GM13977 (cell line): ENCODE results near the gene ANO2.

Source experiments
- DNase-seq: peaks from one replicate; pipeline ENCODE4 v3.0.0; 2012; ENCODE audit warnings: low spot score
- in situ Hi-C: fragments of 300-500 bp; cut with MboI; formaldehyde crosslinking; loops from one replicate; pipeline ENCODE4 v1.12.0; 2022; ENCODE audit warnings: low sequenced_read_pairs, low pct_unique_long_range_greater_than_20kb, mixed read lengths, inconsistent platforms; ENCODE audit not compliant: unreplicated experiment
- TF ChIP-seq, protein P1 (sequence below): IDR thresholded peaks from 2 replicates; pipeline ENCODE4 v1.5.1; 2012; ENCODE audit warnings: mild to moderate bottlenecking, control low read depth; ENCODE audit not compliant: insufficient read depth; ENCODE audit errors: extremely low read depth, missing control alignments

Gene ANO2

GRCh38 chr12:5571115-5571514 is 373.9 kb downstream of the ANO2 start:
- DNase-seq: no peak
- TF ChIP-seq, protein P1, sequence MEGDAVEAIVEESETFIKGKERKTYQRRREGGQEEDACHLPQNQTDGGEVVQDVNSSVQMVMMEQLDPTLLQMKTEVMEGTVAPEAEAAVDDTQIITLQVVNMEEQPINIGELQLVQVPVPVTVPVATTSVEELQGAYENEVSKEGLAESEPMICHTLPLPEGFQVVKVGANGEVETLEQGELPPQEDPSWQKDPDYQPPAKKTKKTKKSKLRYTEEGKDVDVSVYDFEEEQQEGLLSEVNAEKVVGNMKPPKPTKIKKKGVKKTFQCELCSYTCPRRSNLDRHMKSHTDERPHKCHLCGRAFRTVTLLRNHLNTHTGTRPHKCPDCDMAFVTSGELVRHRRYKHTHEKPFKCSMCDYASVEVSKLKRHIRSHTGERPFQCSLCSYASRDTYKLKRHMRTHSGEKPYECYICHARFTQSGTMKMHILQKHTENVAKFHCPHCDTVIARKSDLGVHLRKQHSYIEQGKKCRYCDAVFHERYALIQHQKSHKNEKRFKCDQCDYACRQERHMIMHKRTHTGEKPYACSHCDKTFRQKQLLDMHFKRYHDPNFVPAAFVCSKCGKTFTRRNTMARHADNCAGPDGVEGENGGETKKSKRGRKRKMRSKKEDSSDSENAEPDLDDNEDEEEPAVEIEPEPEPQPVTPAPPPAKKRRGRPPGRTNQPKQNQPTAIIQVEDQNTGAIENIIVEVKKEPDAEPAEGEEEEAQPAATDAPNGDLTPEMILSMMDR: no peak
- in situ Hi-C loops: no loop called here

DNA sequence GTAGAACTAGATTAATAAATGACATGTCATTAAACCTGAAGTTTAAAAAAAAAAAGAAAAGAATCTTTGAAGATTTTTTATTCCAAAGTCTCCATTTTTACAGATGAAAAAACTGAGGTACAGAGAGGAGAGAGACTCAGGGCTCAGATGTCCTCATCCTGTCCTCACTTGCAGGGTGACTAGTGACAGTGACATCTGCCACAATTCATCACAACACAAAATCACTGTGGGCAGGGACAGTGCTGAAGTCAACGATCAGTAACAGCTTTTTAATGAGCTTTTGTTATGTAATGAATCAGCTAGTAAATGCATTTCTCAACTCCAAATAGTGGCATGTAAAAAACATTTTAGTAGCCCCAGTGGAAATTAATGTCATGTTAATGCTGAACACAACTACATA is 374.6 kb downstream of the ANO2 start:
- DNase-seq: no peak
- in situ Hi-C loops: no loop called here
- TF ChIP-seq, protein P1: no peak

DNA sequence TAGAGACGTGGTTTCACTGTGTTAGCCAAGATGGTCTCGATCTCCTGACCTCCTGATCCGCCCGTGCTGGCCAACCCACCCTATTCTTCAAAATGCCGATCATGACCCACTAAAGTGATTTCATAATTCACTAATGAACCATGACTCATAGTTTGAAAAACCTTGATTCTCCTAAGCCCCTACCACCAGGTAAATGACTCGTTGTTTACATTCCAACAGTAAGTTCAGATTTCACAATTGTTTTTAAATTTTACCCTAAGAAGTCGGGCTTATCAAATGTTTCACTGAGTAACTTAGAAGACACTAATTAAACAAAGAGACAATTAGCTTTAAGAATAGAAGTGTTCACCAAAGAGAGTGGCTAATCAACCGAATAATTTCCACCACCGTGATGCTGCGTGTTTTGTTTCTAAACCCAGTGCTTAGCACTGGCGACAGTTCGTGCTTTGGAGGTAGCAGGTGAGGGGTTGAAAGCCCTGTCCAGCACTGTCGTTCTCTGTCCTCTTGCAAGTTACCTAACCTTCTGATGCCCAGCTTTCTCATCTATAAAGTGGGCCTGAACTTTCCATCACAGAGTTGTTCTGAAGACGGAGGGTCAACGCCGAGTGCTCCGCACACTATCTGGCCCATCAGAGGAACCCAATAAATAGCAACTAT is 376.6 kb downstream of the ANO2 start:
- in situ Hi-C loops: no loop called here
- TF ChIP-seq, protein P1: no peak
- no peak for DNase-seq

DNA sequence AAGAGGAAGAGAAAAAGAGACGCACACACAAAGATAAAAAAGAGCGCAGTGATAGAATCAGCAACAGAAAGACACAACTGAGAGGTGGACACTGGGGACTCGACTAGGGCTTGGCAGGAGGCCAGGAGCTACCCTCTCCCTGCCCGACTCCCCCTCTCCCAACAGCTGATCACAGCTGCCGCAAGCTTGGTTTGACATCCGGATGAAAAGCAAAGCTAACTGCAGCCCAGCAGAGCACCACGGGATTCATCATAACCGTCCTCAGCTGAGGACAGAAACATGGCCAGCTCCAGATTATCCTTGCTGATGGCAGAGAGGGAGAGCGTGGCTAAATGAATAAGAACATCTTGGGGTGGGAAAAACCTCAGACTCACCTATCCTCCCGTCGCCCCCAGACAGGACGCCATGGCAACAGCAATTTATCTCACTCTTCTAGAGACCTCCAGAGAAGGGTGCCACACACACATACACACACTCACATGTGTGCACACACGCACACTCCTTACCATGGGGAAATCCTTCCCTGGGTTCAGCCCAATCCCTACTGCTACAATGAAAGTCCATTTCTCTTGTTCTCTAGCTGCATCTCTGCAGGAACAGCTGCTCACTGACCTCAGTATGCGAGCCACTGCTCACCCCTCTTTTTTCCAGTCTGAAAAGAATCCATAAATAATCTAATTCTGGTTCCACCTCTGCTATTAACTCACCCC is 377.9 kb downstream of the ANO2 start:
- DNase-seq: no peak
- in situ Hi-C loops: no loop called here
- TF ChIP-seq, protein P1: no peak

DNA sequence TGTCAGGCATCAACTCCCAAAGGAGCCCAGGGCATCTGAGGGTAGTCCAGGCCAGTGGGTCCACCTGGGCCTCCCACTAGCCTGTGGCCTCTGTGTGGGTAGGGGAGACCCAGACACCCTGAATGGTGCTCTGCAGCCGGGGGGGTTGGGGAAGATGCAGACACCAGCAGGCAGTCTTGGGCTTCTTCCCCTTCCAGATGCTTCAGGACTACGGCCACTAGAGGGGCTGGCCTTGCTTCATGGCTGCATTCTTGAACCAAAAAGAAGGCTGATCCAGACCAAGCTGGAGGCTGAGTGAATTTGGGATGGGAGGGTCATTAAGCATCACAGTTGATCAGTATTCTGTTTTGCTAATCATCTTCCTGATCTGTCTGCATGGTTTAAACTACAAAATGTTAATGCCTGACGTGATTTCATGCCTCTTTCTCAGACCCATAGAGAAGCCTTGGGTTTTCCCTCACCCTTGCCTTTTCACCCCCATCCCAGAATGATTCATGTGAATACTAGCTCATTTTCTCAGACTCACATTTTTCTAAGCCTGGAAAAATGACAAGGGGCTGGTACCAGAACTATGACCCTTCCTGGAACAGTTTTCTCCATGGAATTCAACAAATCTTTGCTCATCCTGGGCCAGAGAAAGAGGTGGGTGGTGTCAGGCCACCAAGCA is 379.0 kb downstream of the ANO2 start:
- TF ChIP-seq, protein P1: no peak
- in situ Hi-C loops: no loop called here
- DNase-seq: no peak

- TF ChIP-seq, protein P1: no peak
- in situ Hi-C loops: no loop called here
- DNase-seq: no peak
Measured at GRCh38 chr12:5562581-5562980, 382.5 kb downstream of the ANO2 start.
